ENCODE data around the gene HOXC4.

GRCh38 chr12:54030442-54030801, 23.2 kb upstream of the HOXC4 start:
- no peak for TF ChIP-seq CTCF (IDR thresholded peaks at IDR 0.05 in 8 of 11, conservative IDR thresholded peaks at IDR 0.05 in 3 of 11)
- no peak for TF ChIP-seq POLR2AphosphoS5 (IDR thresholded peaks at IDR 0.05)

Data from spleen (tissue), 7 donors.